HG03439 (cell line): Measurements from ENCODE around the gene PCNX1.
"Not testable (repeated sequence)": the region's sequence is repeated elsewhere in the genome, so short reads cannot be mapped to it uniquely, and the experiment has no call there.

Experiments used
- ATAC-seq: cut with Tn5 transposase; IDR thresholded peaks from one replicate; pipeline ENCODE4 v1.9.1; 2021; ENCODE audit warnings: mild to moderate bottlenecking, moderate library complexity; ENCODE audit not compliant: unreplicated experiment

The PCNX1 gene

GRCh38 chr14:71006200-71006563, 98.9 kb downstream of the PCNX1 start:
- ATAC-seq: no peak

- no peak for ATAC-seq
These were observed 104.2 kb downstream of the PCNX1 start for GRCh38 chr14:71011479-71011878.

DNA sequence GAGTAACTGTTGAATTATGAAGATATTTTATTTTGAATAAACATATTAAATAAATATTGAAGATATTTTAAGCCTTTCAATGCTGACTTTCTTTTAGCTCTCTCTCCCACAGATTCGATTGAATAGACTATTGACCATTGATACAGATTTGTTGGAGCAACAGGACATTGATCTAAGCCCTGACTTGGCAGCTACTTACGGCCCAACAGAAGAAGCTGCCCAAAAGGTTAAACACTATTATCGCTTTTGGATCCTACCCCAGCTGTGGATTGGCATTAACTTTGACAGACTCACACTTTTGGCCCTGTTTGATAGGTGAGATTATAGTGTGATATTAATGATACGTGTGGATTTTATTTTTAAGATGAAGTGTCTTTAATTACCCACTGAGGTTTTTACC, 105.6 kb downstream of the PCNX1 start:
- ATAC-seq: no peak

DNA sequence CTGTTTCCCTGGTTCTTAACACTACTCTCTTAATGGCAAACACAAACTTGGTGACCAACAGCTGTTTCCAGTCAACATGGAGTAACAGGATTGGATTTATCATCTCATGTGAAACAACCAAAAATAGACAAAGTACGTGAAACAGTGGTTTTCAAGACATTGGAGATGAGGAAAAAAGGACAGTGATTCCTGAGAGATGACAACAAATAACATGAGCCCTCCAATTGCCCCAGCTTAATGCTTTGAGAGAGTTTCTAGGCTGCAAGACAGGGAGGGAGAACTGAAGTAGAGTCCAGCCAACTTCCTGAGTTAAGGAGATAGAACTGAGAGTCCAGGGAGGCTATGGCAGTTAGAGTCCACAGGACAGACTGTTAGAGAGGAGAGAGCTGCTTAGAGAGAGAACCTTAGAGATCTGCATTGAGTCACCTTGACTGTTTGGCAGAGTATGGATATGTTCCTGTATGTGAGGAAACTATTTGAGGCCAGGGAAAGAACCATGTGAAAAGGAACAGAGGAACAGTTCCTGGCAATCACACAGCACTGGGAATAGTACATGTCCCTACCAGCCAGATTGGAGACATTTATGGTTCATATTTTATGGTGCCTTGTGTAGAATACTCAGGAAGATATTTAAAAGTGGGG, 106.4 kb downstream of the PCNX1 start:
- ATAC-seq: no peak

- not testable (repeated sequence) for ATAC-seq
These were observed 112.7 kb downstream of the PCNX1 start for GRCh38 chr14:71019917-71020316.

DNA sequence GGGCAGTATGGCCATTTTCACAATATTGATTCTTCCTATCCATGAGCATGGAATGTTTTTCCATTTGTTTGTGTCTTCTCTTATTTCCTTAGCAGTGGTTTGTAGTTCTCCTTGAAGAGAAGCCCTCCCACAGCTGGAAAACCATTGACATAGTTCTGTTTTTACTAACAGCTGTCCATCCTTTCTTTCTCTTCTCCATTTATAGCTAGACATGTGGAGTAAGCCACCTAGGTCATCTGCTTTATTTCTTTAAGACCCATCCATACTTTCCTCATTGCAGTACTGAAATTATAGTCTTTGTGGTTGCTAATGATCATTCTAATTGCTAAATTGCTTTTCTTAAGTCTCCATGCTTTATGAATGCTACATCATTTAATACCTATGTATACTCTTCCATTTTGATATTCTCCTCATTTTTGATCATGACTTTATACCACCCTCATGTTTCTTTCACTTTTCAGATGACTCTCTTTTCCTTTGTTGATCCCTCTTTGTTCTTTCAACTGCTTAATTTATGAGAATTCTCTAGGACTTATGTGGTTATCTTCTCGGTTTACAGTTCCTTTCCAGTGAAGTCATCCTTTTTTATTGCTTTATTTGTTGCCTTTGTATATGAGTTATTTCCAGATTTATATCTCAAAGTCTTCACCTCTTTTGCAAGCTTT, 114.2 kb downstream of the PCNX1 start:
- no peak for ATAC-seq

DNA sequence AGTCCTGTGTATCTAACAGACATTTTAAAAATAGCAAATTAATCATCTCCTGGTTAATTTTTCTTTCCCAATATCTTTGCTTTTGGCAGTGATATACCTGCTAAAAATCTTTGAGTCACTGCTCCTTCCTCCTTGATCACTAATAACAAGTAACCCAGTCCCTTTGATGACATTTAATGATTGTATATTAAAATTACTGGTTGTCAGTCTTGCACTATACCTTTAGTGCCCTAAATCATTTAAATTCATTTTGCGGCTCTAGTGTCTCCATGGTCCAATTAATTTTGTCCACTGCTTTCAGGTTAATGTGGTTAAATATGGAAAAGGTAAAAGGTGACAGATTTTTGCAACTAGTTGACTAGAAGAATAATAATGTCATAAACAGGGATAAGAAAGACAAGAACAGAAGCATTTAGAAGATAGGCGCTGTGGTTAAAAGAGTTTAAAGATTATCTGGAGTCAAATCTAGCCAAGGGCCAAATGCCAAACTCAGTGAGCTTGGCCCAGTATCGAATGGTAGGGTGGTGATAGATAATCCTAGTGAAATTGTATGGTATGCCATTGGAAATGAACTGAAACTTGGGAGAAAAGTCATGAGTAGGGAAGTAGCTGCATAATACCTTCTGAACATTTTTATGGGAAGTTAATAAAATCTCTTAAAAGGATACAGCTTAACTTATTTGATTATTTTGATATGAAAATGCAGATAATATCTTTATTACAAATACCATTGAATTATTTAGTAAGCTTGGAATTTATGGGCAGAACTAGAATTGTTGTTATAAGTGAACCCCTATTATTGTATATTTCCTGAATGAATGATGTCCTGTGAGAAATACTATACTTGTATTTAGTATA, 115.0 kb downstream of the PCNX1 start:
- ATAC-seq: no peak

DNA sequence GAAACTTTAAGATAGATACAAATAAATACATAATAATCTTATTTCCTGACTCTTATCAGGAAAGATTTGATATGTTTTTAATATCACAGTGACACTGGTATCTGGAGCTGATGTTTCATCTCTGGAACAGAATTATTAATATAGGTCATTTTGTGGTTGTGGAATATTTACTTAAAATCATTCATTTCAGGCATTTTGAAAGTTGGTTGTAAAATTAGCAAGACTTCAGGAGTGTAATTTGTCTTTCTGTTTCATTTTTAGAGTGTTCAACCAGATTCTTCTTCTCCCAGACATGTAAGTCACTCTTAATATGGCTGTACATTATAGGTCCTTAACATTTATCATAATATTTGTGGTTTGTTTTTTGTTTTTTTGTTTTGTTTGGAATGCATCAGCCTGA, 115.7 kb downstream of the PCNX1 start:
- ATAC-seq: no peak

GRCh38 chr14:71029236-71029781, 122.0 kb downstream of the PCNX1 start:
- ATAC-seq: no peak

GRCh38 chr14:71031000-71031399, 123.7 kb downstream of the PCNX1 start:
- ATAC-seq: no peak

- no peak for ATAC-seq
These were observed 129.2 kb downstream of the PCNX1 start for GRCh38 chr14:71036433-71036832.

DNA sequence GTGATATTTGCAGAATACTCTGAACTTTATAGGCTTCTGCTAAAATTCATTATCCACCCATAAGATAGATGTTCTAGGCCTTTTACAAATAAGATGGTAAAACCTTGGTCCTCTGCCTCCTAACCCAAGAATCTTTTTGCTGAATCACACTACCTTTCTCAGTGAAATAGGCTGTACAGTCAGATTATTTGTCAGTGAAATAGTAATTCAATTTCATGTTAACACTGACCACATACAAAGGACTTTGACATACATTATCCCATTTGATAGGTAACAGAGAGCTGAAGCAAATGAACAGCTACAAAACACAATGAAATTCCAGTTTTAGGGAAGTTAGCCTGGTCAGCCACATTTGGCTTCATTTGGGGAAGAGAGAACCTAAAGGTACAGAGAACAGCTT, 141.1 kb downstream of the PCNX1 start:
- ATAC-seq: no peak

DNA sequence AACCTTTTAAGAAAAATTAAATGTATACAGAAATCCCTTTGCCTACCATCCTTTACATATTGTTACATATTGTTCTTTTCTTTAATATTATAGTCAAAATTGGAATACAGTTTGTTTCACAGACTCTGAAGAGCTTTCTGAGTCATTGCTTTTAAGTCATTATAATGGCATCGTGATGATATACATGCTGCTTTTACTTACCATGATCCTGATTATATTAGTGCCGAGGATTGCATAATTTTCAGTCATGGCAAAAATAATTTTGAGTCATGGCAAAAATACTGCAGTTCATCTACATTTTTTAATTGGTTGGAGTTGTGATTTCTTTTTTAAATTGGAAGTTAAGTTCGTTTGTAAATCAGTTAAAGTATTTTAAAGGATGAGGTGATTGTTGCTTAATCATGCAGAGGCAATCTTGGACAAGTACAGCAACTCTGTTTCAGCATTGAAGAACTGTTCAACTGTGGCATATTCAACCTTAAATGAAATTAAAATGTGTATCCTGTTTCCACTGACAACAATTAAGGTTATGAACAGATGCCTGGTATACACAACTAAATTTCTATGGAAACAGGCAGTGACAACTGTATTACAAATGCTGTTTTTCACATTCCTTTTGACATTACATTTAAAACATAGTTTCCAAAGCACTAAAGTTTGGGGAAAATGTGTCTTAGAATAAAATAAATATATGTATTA, 142.3 kb downstream of the PCNX1 start:
- no peak for ATAC-seq

DNA sequence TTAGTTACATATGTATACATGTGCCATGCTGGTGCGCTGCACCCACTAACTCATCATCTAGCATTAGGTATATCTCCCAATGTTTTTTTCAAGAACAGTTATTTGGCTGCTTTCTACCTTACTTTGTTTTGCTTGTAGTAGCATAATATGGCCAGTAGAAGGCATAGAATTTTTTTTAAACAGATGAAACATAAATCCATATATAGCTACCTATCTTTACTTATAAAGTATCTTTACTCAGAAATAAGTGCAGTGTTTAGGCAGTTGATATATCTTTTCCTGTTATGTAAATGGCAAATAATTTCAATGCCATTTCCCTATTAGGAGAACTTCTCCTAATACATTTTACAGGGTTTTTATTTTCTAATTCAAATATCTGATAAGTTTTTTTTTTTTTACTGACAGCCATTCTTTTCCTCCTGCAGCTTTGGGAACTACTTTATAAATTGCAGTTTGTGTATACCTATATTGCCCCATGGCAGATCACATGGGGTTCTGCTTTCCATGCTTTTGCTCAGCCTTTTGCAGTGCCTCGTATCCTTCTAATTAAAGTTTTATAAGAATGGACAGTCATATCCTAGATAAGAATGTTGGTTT, 143.1 kb downstream of the PCNX1 start:
- no peak for ATAC-seq

- ATAC-seq: no peak
These were observed 147.4 kb downstream of the PCNX1 start for GRCh38 chr14:71054706-71055105.

DNA sequence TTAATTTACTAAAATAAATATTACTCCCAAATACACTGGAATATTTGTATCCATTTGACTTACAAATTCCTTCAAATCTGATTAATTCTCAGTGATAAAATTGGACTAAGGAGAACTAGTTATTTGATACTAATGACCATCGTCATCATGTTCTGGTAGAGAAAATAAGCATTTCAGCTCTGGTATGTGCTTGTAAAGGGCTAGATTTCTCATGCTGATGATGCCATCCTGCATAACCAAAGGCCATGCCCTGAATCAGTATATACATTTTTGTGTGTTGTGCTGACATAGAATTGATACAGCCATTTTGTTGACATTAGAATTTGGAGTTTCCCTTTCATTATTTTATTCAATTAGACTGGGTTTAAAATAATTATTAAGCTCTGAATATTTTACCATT, 148.9 kb downstream of the PCNX1 start:
- no peak for ATAC-seq

- ATAC-seq: no peak
These were observed 153.0 kb downstream of the PCNX1 start for GRCh38 chr14:71060274-71060673.

DNA sequence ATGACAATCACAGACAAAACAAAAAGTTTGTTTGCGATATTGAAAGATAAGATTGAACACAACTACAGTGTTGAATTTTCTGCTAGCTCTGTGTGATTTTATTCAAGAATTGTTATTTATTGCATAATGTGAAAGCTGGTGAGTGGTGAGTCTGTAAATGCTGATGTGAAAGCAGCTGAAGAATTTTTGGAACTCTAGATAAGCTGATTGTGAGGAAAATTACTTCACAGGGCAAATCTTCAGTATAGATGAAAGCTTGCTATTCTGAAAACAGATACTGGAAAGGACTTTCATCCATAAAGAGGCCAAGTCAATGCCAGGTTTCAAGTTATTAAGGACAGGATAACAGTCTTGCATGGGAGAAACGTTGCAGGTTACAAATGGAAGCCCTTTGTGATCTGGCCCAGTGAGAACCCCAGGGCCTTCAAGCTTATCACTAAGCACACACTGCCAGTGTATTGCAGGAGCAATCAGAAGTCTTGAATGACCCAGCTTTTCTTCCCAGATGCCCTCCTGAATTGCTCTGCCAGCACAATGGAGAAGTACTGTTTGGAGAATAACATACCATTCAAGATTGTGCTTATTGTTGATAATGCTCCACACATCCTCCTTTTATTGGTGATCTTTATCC, 153.7 kb downstream of the PCNX1 start:
- ATAC-seq: no peak

DNA sequence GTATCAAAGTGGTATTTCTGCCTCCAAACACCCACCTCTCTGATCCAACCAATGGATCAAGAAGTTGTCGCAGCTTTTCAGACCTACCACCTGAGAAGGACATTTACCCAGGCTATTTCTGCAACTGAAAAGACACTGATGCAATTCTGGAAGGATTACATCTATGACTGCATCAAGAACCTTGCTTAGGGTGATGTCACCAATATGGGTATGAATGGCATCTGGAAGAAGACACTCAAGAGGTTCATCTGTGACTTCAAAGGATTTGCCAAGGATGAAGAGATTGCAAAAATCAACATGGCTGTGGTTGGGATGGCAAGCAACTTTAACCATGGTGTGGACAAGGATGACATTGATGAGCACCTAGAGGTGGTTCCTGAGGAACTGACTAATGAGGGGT, 154.2 kb downstream of the PCNX1 start:
- no peak for ATAC-seq

- no peak for ATAC-seq
These were observed 155.5 kb downstream of the PCNX1 start for GRCh38 chr14:71062581-71063303.
